SK-N-SH (cell line): ENCODE results near the gene HNRNPL. TPM values are rescaled to one million over a fixed set of nuclear protein-coding genes. Genes with fewer than 3 reads are reported as not detected.

Experiments used
- CTCF ChIA-PET: fragments of 300-600, 350-600 bp; formaldehyde crosslinking; extraction: SDS; loops from one replicate; lab custom pipeline; 2021; lab: Yijun Ruan, JAX
- POLR2A ChIA-PET: fragments of 350-600 bp; sonication (Branson Sonifier 250); formaldehyde crosslinking; extraction: SDS; loops from one replicate; lab custom pipeline; 2020; ENCODE audit warnings: antibody characterized with exemption, inconsistent platforms; lab: Yijun Ruan, JAX
- DNase-seq: peaks from one replicate; pipeline ENCODE4 v3.0.0; 2012
- H2AFZ ChIP-seq: fragments of 200-600 bp; sonication (generic); 2 replicates; pipeline ENCODE4 v1.8.1; 2016; ENCODE audit warnings: antibody characterized with exemption, mild to moderate bottlenecking, low read depth
- H3F3A ChIP-seq: fragments of 200-600 bp; sonication (generic); replicated peaks from 2 replicates; pipeline ENCODE3; 2016; ENCODE audit warnings: antibody characterized with exemption, mild to moderate bottlenecking; ENCODE audit not compliant: insufficient read depth
- H3K27ac ChIP-seq, 2 experiments: fragments of 200-500 bp in 1 of 2; fragments of 200-600 bp in 1 of 2; sonication (Bioruptor generic) in 1 of 2; sonication (generic), shearing (Covaris generic) in 1 of 2; 2 replicates each; pipeline versions ENCODE4 v1.5.1 to v1.6.1; 2014 to 2016; ENCODE audit warnings: low read depth in 2 of 2, inconsistent platforms in 1 of 2, low read length in 1 of 2, mild to moderate bottlenecking in 1 of 2, mixed read lengths in 1 of 2
- H3K27me3 ChIP-seq: fragments of 200-600 bp; sonication (generic), shearing (Covaris generic); 2 replicates; pipeline ENCODE4 v1.6.1; 2016; ENCODE audit warnings: mixed run types; ENCODE audit not compliant: insufficient read depth
- H3K36me3 ChIP-seq, 2 experiments: fragments of 200-500 bp in 1 of 2; fragments of 200-600 bp in 1 of 2; sonication (Bioruptor generic) in 1 of 2; sonication (generic) in 1 of 2; replicated peaks in 1 of 2; 2 replicates each; pipeline versions ENCODE3 to v1.5.1; 2014 to 2016; ENCODE audit warnings: low read length in 1 of 2, mild to moderate bottlenecking in 1 of 2; ENCODE audit not compliant: insufficient read depth in 2 of 2, control insufficient read depth in 1 of 2
- H3K4me1 ChIP-seq, 2 experiments: fragments of 200-500 bp in 1 of 2; fragments of 200-600 bp in 1 of 2; sonication (Bioruptor generic) in 1 of 2; sonication (generic), shearing (Covaris generic) in 1 of 2; 2 replicates each; pipeline versions ENCODE4 v1.5.1 to v1.6.1; 2014 to 2016; ENCODE audit warnings: low read depth in 1 of 2, low read length in 1 of 2, mixed run types in 1 of 2; ENCODE audit not compliant: insufficient read depth in 2 of 2, control insufficient read depth in 1 of 2
- H3K4me2 ChIP-seq: fragments of 200-600 bp; sonication (generic), shearing (Covaris generic); 2 replicates; pipeline ENCODE4 v1.6.1; 2017; ENCODE audit warnings: mixed run types
- H3K4me3 ChIP-seq, 2 experiments: fragments of 200-500 bp in 1 of 2; fragments of 200-600 bp in 1 of 2; sonication (Bioruptor generic) in 1 of 2; sonication (generic), shearing (Covaris generic) in 1 of 2; 2 replicates each; pipeline versions ENCODE4 v1.5.1 to v1.8.1; 2014 to 2016; ENCODE audit warnings: low read depth in 2 of 2, inconsistent platforms in 1 of 2, low read length in 1 of 2, mild to moderate bottlenecking in 1 of 2, mixed read lengths in 1 of 2, moderate library complexity in 1 of 2
- H3K79me2 ChIP-seq: fragments of 200-600 bp; sonication (generic); 2 replicates; pipeline ENCODE4 v1.8.1; 2017; ENCODE audit warnings: mild to moderate bottlenecking; ENCODE audit not compliant: insufficient read depth
- H3K9ac ChIP-seq: fragments of 200-600 bp; sonication (generic); 2 replicates; pipeline ENCODE4 v1.6.1; 2017; ENCODE audit warnings: mixed run types
- H3K9me2 ChIP-seq: fragments of 200-600 bp; sonication (generic); 2 replicates; pipeline ENCODE4 v1.6.1; 2017; ENCODE audit warnings: mixed run types
- H3K9me3 ChIP-seq: fragments of 200-600 bp; sonication (generic); 2 replicates; pipeline ENCODE4 v1.6.1; 2017; ENCODE audit warnings: mixed run types, mild to moderate bottlenecking, moderate library complexity
- H4K20me1 ChIP-seq: fragments of 200-600 bp; sonication (generic); 2 replicates; pipeline ENCODE4 v1.6.1; 2017; ENCODE audit warnings: mild to moderate bottlenecking, mixed run types; ENCODE audit not compliant: insufficient read depth
- ELF1 ChIP-seq: IDR thresholded peaks from 2 replicates; pipeline ENCODE4 v1.4.0; 2012
- EP300 ChIP-seq, 2 experiments: IDR thresholded peaks; 2 replicates each; pipeline versions ENCODE4 v1.4.0 to v1.6.1; 2012; ENCODE audit warnings: borderline replicate concordance in 1 of 2, low read depth in 1 of 2, low read length in 1 of 2
- EZH2phosphoT487 ChIP-seq: fragments of 200-600 bp; sonication (generic); IDR thresholded peaks from 2 replicates; pipeline ENCODE4 v1.6.1; 2017; ENCODE audit warnings: low read depth, mixed run types, mild to moderate bottlenecking, antibody characterized with exemption, moderate library complexity, borderline replicate concordance
- FOSL2 ChIP-seq: IDR thresholded peaks from 2 replicates; pipeline ENCODE4 v1.4.0; 2012; ENCODE audit warnings: low read depth, mild to moderate bottlenecking, moderate library complexity, borderline replicate concordance
- FOXJ3 ChIP-seq: sonication (generic); formaldehyde crosslinking; IDR thresholded peaks from 2 replicates; pipeline ENCODE4 v1.5.1; 2020; ENCODE audit warnings: mild to moderate bottlenecking, missing genetic modification reagents
- FOXM1 ChIP-seq: IDR thresholded peaks from 2 replicates; pipeline ENCODE4 v1.4.0; 2012; ENCODE audit warnings: low read depth, mild to moderate bottlenecking
- GATA2 ChIP-seq: sonication (generic); formaldehyde crosslinking; IDR thresholded peaks from 2 replicates; pipeline ENCODE4 v1.5.0; 2020; ENCODE audit warnings: mild to moderate bottlenecking, missing genetic modification reagents
- JUND ChIP-seq: IDR thresholded peaks from 2 replicates; pipeline ENCODE4 v1.4.0; 2012
- NFIC ChIP-seq: IDR thresholded peaks from 2 replicates; pipeline ENCODE4 v1.4.0; 2012; ENCODE audit warnings: borderline replicate concordance
- NRF1 ChIP-seq: IDR thresholded peaks from 2 replicates; pipeline ENCODE4 v1.6.1; 2012; ENCODE audit warnings: low read depth, mild to moderate bottlenecking, low read length
- POLR2AphosphoS5 ChIP-seq: IDR thresholded peaks from 2 replicates; pipeline ENCODE4 v1.6.1; 2012; ENCODE audit warnings: low read depth, low read length
- RXRA ChIP-seq: IDR thresholded peaks from 2 replicates; pipeline ENCODE4 v1.4.0; 2012; ENCODE audit warnings: low read depth, mild to moderate bottlenecking, borderline replicate concordance
- SIN3A ChIP-seq: IDR thresholded peaks from 2 replicates; pipeline ENCODE4 v1.6.1; 2012; ENCODE audit warnings: low read depth, mild to moderate bottlenecking, low read length, moderate library complexity, borderline replicate concordance
- TAF1 ChIP-seq: IDR thresholded peaks from 2 replicates; pipeline ENCODE4 v1.6.1; 2012; ENCODE audit warnings: low read depth, mild to moderate bottlenecking, low read length, moderate library complexity, borderline replicate concordance
- TCF12 ChIP-seq: IDR thresholded peaks from 2 replicates; pipeline ENCODE4 v1.4.0; 2012
- WGBS: methylation state at CpG from one replicate; pipeline ENCODE4 v1.1.6; 2017; ENCODE audit warnings: low lambda C conversion rate; 5-methylcytosine and 5-hydroxymethylcytosine counted together
- polyA plus RNA-seq, 3 experiments: library from polyadenylated mRNA; depleted of rRNA; stranded (reverse); fragments of >200 nt; gene quantifications; 2 replicates each; pipeline ENCODE4 v1.2.3, GENCODE V29; 2012
- TF ChIP-seq, protein P1 (sequence below): fragments of 150-350 bp; IDR thresholded peaks from 2 replicates; pipeline ENCODE4 v1.6.1; 2016; ENCODE audit warnings: mild to moderate bottlenecking, low read depth, low read length
- TF ChIP-seq, protein P2 (sequence below): IDR thresholded peaks from 2 replicates; pipeline ENCODE4; 2012
- TF ChIP-seq, protein P3 (sequence below): IDR thresholded peaks from 2 replicates; pipeline ENCODE4 v1.4.0; 2012; ENCODE audit warnings: low read depth
- TF ChIP-seq, protein P4 (sequence below): fragments of 150-350 bp; IDR thresholded peaks from 2 replicates; pipeline ENCODE4 v1.6.1; 2017; ENCODE audit warnings: antibody characterized with exemption, low read length, low read depth, borderline replicate concordance
- TF ChIP-seq, protein P5 (sequence below): IDR thresholded peaks from 2 replicates; pipeline ENCODE4 v1.4.0; 2012; ENCODE audit warnings: low read depth, borderline replicate concordance
- TF ChIP-seq, protein P6 (sequence below): IDR thresholded peaks from 2 replicates; pipeline ENCODE4 v1.4.0; 2012; ENCODE audit warnings: low read depth, borderline replicate concordance
- TF ChIP-seq, protein P7 (sequence below): IDR thresholded peaks from 2 replicates; pipeline ENCODE4 v1.6.1; 2012; ENCODE audit warnings: mild to moderate bottlenecking, low read depth, low read length, moderate library complexity

The HNRNPL gene
- polyA plus RNA-seq, 1 of the 3 experiments (the other 2 are of a cell fraction): 280 TPM

DNA sequence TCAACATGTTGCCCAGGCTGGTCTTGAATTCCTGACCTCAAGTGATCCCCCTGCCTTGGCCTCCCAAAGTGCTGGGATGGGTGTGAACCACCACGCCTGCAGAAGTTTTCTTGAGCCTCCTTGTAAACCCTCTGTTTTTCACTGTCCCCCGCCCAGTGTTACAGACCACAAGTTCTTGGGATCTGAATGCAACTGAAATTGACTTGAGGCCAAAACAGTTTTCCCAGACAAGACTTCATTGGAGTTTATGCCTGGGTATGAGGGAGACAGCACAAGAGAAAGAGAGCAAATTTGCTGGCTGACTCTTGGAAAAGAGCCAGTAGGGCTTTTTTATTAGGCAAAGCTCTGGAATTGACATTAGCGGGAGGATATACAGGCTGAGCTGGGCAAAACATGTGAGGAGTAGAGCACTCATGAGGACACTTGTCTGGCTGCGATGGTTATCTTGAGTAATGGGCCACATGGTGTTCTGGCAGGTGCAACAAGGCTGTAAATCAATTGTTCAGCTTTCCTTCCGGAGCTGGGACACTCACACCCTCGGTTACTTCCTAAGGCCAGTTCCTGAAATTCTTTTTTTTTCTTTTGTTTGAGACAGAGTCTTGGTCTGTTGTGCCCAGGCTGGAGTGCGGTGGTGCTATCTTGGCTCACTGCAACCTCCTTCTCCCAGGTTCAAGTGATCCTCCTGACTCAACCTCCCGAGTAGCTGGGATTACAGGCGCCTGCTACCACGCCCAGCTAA is 12.7 kb upstream of the HNRNPL start:
- POLR2A ChIA-PET: interaction anchor here (0.6 to 2.2 kb wide), 6 partner anchors 11 to 135 kb away, joined by 3 to 10 read pairs (median 6); partner anchors contain the start of genes ECH1, NFKBIB, RINL and SIRT2
- H3K36me3 ChIP-seq: no peaks in the 10 kb centered on the region
- H2AFZ ChIP-seq: no peak overlapping the region
- H4K20me1 ChIP-seq: no peaks in the 10 kb centered on the region
- DNase-seq: peak; percentile 81
- CTCF ChIA-PET: interaction anchor here (0.9 to 2.5 kb wide), 4 partner anchors 14 to 459 kb away, joined by 3 to 8 read pairs (median 4); partner anchors contain the start of gene FAM98C
- no peak overlapping the region; the same call in 1 of the 2 replicates for H3K4me2 ChIP-seq
- H3K27me3 ChIP-seq: no peaks in the 10 kb centered on the region
- 49% methylated on average over 10 of the region's 10 CpGs for WGBS
- no peaks in the 10 kb centered on the region for H3K9me3 ChIP-seq
- no peaks in the 10 kb centered on the region for H3K9me2 ChIP-seq
- H3K9ac ChIP-seq: no peak overlapping the region
- H3K4me1 ChIP-seq: peaks cover 0 to 10% of the 10 kb centered on the region in 2 experiments; a peak in 1 of 4 replicates
- H3K4me3 ChIP-seq: no peak overlapping the region
- no peaks in the 10 kb centered on the region for H3F3A ChIP-seq
- no peaks in the 10 kb centered on the region for H3K79me2 ChIP-seq
- peak overlapping the region in 1 of 2 experiments; percentile 81; a peak in 2 of 4 replicates for H3K27ac ChIP-seq
- TF ChIP-seq NRF1 (no peak), FOXM1 (no peak), GATA2 (CRISPR knock-in tag) (peak; percentile 99), JUND (no peak), FOSL2 (no peak), POLR2AphosphoS5 (0 out of 2 replicates have a peak, but pooled peaks have one; percentile 29), EZH2phosphoT487 (no peak), TCF12 (peak; percentile 70), ELF1 (no peak), EP300 (IDR thresholded peaks at IDR 0.05; ENCODE audit: borderline replicate concordance in 1 of 2, low read depth in 1 of 2, low read length in 1 of 2) (peak in 1 of 2 experiments; percentile 97; a peak in 2 of 4 replicates), SIN3A (no peak), FOXJ3 (CRISPR knock-in tag) (peak; percentile 97), RXRA (no peak), NFIC (peak; percentile 61), TAF1 (no peak)
- TF ChIP-seq, protein P1, sequence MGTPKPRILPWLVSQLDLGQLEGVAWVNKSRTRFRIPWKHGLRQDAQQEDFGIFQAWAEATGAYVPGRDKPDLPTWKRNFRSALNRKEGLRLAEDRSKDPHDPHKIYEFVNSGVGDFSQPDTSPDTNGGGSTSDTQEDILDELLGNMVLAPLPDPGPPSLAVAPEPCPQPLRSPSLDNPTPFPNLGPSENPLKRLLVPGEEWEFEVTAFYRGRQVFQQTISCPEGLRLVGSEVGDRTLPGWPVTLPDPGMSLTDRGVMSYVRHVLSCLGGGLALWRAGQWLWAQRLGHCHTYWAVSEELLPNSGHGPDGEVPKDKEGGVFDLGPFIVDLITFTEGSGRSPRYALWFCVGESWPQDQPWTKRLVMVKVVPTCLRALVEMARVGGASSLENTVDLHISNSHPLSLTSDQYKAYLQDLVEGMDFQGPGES: no peak
- TF ChIP-seq, protein P2, sequence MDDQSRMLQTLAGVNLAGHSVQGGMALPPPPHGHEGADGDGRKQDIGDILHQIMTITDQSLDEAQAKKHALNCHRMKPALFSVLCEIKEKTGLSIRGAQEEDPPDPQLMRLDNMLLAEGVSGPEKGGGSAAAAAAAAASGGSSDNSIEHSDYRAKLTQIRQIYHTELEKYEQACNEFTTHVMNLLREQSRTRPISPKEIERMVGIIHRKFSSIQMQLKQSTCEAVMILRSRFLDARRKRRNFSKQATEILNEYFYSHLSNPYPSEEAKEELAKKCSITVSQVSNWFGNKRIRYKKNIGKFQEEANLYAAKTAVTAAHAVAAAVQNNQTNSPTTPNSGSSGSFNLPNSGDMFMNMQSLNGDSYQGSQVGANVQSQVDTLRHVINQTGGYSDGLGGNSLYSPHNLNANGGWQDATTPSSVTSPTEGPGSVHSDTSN: peak; percentile 80
- TF ChIP-seq, protein P3, sequence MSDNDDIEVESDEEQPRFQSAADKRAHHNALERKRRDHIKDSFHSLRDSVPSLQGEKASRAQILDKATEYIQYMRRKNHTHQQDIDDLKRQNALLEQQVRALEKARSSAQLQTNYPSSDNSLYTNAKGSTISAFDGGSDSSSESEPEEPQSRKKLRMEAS: 0 out of 2 replicates have a peak, but pooled peaks have one; percentile 32
- TF ChIP-seq, protein P4, sequence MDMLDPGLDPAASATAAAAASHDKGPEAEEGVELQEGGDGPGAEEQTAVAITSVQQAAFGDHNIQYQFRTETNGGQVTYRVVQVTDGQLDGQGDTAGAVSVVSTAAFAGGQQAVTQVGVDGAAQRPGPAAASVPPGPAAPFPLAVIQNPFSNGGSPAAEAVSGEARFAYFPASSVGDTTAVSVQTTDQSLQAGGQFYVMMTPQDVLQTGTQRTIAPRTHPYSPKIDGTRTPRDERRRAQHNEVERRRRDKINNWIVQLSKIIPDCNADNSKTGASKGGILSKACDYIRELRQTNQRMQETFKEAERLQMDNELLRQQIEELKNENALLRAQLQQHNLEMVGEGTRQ: no peak
- TF ChIP-seq, protein P5, sequence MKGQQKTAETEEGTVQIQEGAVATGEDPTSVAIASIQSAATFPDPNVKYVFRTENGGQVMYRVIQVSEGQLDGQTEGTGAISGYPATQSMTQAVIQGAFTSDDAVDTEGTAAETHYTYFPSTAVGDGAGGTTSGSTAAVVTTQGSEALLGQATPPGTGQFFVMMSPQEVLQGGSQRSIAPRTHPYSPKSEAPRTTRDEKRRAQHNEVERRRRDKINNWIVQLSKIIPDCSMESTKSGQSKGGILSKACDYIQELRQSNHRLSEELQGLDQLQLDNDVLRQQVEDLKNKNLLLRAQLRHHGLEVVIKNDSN: peak; percentile 38; the same call in 1 of the 2 replicates
- TF ChIP-seq, protein P6, sequence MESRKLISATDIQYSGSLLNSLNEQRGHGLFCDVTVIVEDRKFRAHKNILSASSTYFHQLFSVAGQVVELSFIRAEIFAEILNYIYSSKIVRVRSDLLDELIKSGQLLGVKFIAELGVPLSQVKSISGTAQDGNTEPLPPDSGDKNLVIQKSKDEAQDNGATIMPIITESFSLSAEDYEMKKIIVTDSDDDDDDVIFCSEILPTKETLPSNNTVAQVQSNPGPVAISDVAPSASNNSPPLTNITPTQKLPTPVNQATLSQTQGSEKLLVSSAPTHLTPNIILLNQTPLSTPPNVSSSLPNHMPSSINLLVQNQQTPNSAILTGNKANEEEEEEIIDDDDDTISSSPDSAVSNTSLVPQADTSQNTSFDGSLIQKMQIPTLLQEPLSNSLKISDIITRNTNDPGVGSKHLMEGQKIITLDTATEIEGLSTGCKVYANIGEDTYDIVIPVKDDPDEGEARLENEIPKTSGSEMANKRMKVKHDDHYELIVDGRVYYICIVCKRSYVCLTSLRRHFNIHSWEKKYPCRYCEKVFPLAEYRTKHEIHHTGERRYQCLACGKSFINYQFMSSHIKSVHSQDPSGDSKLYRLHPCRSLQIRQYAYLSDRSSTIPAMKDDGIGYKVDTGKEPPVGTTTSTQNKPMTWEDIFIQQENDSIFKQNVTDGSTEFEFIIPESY: no peak
- TF ChIP-seq, protein P7, sequence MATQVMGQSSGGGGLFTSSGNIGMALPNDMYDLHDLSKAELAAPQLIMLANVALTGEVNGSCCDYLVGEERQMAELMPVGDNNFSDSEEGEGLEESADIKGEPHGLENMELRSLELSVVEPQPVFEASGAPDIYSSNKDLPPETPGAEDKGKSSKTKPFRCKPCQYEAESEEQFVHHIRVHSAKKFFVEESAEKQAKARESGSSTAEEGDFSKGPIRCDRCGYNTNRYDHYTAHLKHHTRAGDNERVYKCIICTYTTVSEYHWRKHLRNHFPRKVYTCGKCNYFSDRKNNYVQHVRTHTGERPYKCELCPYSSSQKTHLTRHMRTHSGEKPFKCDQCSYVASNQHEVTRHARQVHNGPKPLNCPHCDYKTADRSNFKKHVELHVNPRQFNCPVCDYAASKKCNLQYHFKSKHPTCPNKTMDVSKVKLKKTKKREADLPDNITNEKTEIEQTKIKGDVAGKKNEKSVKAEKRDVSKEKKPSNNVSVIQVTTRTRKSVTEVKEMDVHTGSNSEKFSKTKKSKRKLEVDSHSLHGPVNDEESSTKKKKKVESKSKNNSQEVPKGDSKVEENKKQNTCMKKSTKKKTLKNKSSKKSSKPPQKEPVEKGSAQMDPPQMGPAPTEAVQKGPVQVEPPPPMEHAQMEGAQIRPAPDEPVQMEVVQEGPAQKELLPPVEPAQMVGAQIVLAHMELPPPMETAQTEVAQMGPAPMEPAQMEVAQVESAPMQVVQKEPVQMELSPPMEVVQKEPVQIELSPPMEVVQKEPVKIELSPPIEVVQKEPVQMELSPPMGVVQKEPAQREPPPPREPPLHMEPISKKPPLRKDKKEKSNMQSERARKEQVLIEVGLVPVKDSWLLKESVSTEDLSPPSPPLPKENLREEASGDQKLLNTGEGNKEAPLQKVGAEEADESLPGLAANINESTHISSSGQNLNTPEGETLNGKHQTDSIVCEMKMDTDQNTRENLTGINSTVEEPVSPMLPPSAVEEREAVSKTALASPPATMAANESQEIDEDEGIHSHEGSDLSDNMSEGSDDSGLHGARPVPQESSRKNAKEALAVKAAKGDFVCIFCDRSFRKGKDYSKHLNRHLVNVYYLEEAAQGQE: no peak
